Activated T-cell treated with anti-CD3 and anti-CD28 coated beads, Interleukin-2, amount 50 U/mL, for 72 hours (primary cell): ENCODE data around the gene TREML4. TPM values are rescaled to one million over a fixed set of nuclear protein-coding genes. Genes with fewer than 3 reads are reported as not detected.
"Not testable (repeated sequence)": the region's sequence is repeated elsewhere in the genome, so short reads cannot be mapped to it uniquely, and the experiment has no call there.

Experiments
- ATAC-seq, 2 donors: fragments of 150-1000 bp; cut with Tn5 transposase; replicated peaks in 1 of 2; 2 replicates each; pipeline ENCODE4 v1.10.0; 2021; ENCODE audit warnings: moderate library complexity in 2 of 2, mild to moderate bottlenecking in 1 of 2
- DNase-seq, 2 donors: peaks; one replicate each; pipeline ENCODE4 v3.0.0; 2021 to 2022; ENCODE audit warnings: mixed read lengths in 1 of 2
- H3K27ac Mint-ChIP-seq: one replicate; pipeline ENCODE4 v1.8.0; 2022; ENCODE audit warnings: mild to moderate bottlenecking, moderate library complexity, mixed read lengths
- H3K27me3 Mint-ChIP-seq: one replicate; pipeline ENCODE4 v1.8.0; 2022; ENCODE audit warnings: low read depth, mixed read lengths
- H3K36me3 Mint-ChIP-seq, 2 donors: one replicate each; pipeline ENCODE4 v1.8.0; 2022; ENCODE audit warnings: mixed read lengths in 2 of 2, mild to moderate bottlenecking in 1 of 2; ENCODE audit not compliant: insufficient read depth in 2 of 2
- H3K4me1 Mint-ChIP-seq: one replicate; pipeline ENCODE4 v1.8.0; 2022; ENCODE audit warnings: low read depth, mixed read lengths
- H3K4me3 Mint-ChIP-seq, 2 donors: one replicate each; pipeline ENCODE4 v1.8.0; 2022; ENCODE audit warnings: mild to moderate bottlenecking in 2 of 2, mixed read lengths in 2 of 2, moderate library complexity in 2 of 2
- H3K9me3 Mint-ChIP-seq, 2 donors: one replicate each; pipeline ENCODE4 v1.8.0; 2022; ENCODE audit warnings: mixed read lengths in 2 of 2
- total RNA-seq, 2 donors: library from RNA; stranded (reverse); gene quantifications; one replicate each; pipeline ENCODE4 v1.2.3, GENCODE V29; 2022

TREML4 gene
- total RNA-seq, 2 donors from 2014 or later: not detected

DNA sequence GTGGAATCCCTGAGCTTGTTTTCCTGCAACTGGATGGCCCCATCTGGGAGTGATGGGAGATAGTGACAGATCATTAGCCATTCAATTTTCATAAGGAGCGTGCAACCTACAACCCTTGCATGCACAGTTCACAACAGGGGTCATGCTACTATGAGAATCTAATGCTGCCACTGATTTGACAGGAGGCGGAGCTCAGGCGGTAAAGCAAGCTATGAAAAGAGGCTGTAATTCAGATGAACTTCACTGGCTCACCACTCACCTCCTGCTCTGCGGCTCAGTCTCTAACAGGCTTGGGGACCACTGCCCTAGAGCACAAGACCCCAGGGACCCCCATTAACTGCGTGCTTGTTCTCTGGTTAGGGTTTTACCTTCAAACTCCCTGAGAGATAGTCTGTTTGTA, 12.4 kb upstream of the TREML4 start:
- no peak for ATAC-seq
- DNase-seq: no peak
- Mint-ChIP-seq H3K36me3 (peaks cover 10 to 11% of the 10 kb centered on the region in 2 donors), H3K4me1 (no peaks in the 10 kb centered on the region), H3K27me3 (no peaks in the 10 kb centered on the region), H3K27ac (no peak overlapping the region), H3K4me3 (no peak overlapping the region), H3K9me3 (peaks cover 4 to 8% of the 10 kb centered on the region in 2 donors)

GRCh38 chr6:41216616-41217015, 11.5 kb upstream of the TREML4 start:
- no peak for DNase-seq
- Mint-ChIP-seq H3K27me3 (no peaks in the 10 kb centered on the region), H3K4me3 (no peak overlapping the region), H3K4me1 (no peaks in the 10 kb centered on the region), H3K36me3 (peaks cover 10 to 11% of the 10 kb centered on the region in 2 donors), H3K27ac (no peak overlapping the region), H3K9me3 (peaks cover 4 to 8% of the 10 kb centered on the region in 2 donors)
- no peak for ATAC-seq

DNA sequence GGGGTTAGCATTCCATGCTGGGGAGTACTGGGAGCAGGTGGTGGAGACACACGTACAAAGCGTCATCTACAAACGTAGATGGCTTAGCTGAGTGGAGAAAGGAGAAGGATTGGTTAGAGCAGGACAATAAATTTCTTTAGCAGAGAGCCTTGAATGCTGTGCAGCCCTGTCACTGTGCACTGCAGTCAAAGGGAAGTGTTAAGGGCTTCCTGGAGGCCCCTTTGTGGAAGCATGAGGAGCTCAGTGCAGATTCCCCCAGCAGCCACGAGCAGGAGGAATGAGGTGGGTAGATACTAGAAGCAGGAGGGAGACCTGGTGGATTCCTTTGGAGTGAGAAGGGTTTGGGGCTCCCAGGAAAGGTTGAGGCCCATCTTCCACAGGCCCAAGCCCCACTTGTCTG, 6.1 kb upstream of the TREML4 start:
- no peak for DNase-seq
- Mint-ChIP-seq H3K9me3 (no peaks in the 10 kb centered on the region), H3K27me3 (no peaks in the 10 kb centered on the region), H3K4me3 (no peak overlapping the region), H3K4me1 (peaks cover 7% of the 10 kb centered on the region), H3K36me3 (peaks cover 0 to 3% of the 10 kb centered on the region in 2 donors), H3K27ac (no peak overlapping the region)
- no peak for ATAC-seq

- Mint-ChIP-seq H3K4me1 (peaks cover 7% of the 10 kb centered on the region), H3K4me3 (no peak overlapping the region), H3K27me3 (no peaks in the 10 kb centered on the region), H3K27ac (no peak overlapping the region), H3K9me3 (no peaks in the 10 kb centered on the region), H3K36me3 (peaks cover 0 to 3% of the 10 kb centered on the region in 2 donors)
- ATAC-seq: peak in 1 of 2 donors; percentile 17
- no peak for DNase-seq
Measured at GRCh38 chr6:41222513-41222912, 5.6 kb upstream of the TREML4 start.

DNA sequence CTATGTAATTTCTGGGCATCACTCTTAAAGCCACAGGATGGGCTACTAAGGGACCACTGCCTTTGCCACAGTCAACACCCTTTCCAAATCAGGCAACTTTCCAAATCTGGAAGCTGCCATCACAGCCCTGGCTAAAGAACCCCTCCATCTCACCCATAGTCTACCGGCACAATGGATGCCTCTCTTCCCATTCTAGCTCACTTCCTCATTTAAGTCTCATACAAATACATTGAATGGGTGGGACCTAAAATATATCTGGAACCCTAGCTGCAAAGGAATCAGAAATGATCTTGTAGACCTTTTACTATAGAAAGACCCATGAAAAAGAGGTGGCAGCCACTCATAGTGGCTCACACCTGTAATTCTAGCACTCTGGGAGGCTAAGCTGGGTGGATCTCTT, 3.3 kb upstream of the TREML4 start:
- DNase-seq (no peak), ATAC-seq (no peak)
- H3K27ac Mint-ChIP-seq: no peak overlapping the region
- H3K36me3 Mint-ChIP-seq: peaks cover 0 to 3% of the 10 kb centered on the region in 2 donors
- no peaks in the 10 kb centered on the region for H3K27me3 Mint-ChIP-seq
- no peaks in the 10 kb centered on the region for H3K9me3 Mint-ChIP-seq
- peaks cover 7% of the 10 kb centered on the region for H3K4me1 Mint-ChIP-seq
- H3K4me3 Mint-ChIP-seq: no peak overlapping the region

DNA sequence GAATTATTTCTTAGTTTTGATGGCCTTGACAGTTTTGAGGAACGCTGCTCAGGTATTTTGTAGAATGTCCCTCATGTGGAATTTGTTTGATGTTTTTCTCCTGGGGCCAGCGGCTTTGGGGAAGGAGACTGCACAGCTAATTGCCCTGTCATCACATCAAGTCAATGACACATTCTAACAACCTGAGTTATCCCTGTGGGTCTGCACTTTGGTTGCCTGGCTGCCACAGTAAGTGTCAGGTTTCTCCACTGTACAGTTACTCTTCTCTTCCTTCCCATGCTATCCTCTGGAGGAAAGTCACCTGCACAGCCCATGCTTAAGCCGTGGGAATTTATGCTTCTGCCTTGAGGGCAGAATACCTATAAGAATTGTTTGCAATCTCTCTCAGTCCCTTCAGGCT, 1.4 kb upstream of the TREML4 start:
- Mint-ChIP-seq H3K36me3 (no peaks in the 10 kb centered on the region), H3K27me3 (no peaks in the 10 kb centered on the region), H3K4me3 (no peak overlapping the region), H3K4me1 (peaks cover 6% of the 10 kb centered on the region), H3K27ac (no peak overlapping the region), H3K9me3 (no peaks in the 10 kb centered on the region)
- DNase-seq (no peak), ATAC-seq (no peak)

GRCh38 chr6:41228616-41229015, 467 bp downstream of the TREML4 start:
- Mint-ChIP-seq H3K4me1 (no peaks in the 10 kb centered on the region), H3K4me3 (no peak overlapping the region), H3K27me3 (no peaks in the 10 kb centered on the region), H3K27ac (no peak overlapping the region), H3K36me3 (no peaks in the 10 kb centered on the region), H3K9me3 (no peaks in the 10 kb centered on the region)
- DNase-seq (no peak), ATAC-seq (no peak)

DNA sequence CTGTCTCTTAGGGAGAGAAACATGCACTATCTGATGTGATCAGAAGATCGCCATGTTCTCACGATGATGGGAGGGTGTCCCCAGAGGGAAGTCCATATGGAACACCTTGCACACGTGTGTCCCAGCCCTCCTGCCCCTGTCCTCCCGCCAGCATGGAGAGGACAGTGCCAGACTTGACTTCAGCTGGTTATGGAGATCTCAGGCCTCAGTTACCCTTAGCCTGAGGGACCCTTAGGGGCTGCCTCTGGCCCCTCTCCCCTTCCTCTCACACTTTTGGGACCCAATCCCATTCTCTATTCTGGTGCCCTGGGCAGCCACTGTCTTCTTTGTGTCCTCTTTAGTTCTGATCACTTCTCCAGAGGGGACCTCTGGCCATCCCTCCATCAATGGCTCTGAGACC, 1.6 kb downstream of the TREML4 start:
- H3K27ac Mint-ChIP-seq: no peak overlapping the region
- ATAC-seq (no peak), DNase-seq (no peak)
- H3K4me1 Mint-ChIP-seq: no peaks in the 10 kb centered on the region
- no peak overlapping the region for H3K4me3 Mint-ChIP-seq
- H3K27me3 Mint-ChIP-seq: no peaks in the 10 kb centered on the region
- no peaks in the 10 kb centered on the region for H3K9me3 Mint-ChIP-seq
- H3K36me3 Mint-ChIP-seq: no peaks in the 10 kb centered on the region

- Mint-ChIP-seq H3K9me3 (no peaks in the 10 kb centered on the region), H3K27ac (no peak overlapping the region), H3K4me3 (no peak overlapping the region), H3K4me1 (no peaks in the 10 kb centered on the region), H3K36me3 (no peaks in the 10 kb centered on the region), H3K27me3 (no peaks in the 10 kb centered on the region)
- no peak for ATAC-seq
- no peak for DNase-seq
Measured at GRCh38 chr6:41231246-41231645, 3.1 kb downstream of the TREML4 start.

DNA sequence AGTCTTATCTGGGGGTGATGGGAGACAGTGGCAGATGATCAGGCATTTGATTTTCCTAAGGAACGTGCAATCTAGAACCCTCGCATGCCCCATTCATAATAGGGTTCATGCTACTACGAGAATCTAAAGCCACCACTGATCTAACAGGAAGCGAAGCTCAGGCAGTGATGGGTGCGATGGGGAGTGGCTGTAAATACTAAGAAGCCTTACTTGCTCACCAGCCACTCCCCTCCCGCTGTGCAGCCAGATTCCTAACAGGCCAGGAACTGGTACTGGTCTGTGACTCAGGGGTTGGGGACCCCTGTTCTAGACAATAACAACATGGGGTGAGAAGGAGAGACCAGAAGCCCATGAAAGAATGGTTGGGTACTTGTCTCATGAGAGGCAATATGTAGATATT, 4.5 kb downstream of the TREML4 start:
- no peaks in the 10 kb centered on the region for H3K27me3 Mint-ChIP-seq

GRCh38 chr6:41236276-41236675, 8.1 kb downstream of the TREML4 start:
- H3K4me1 Mint-ChIP-seq: no peaks in the 10 kb centered on the region
- H3K4me3 Mint-ChIP-seq: no peak overlapping the region
- no peaks in the 10 kb centered on the region for H3K36me3 Mint-ChIP-seq
- peaks cover 7% of the 10 kb centered on the region for H3K27me3 Mint-ChIP-seq
- ATAC-seq (no peak), DNase-seq (no peak)
- no peak overlapping the region for H3K27ac Mint-ChIP-seq
- no peaks in the 10 kb centered on the region for H3K9me3 Mint-ChIP-seq

More for the DNA sequence above, 4.5 kb downstream of the TREML4 start:
- no peaks in the 10 kb centered on the region for H3K9me3 Mint-ChIP-seq
- H3K27ac Mint-ChIP-seq: no peak overlapping the region
- H3K4me1 Mint-ChIP-seq: no peaks in the 10 kb centered on the region
- DNase-seq: no peak
- no peak for ATAC-seq
- no peak overlapping the region for H3K4me3 Mint-ChIP-seq
- no peaks in the 10 kb centered on the region for H3K36me3 Mint-ChIP-seq

DNA sequence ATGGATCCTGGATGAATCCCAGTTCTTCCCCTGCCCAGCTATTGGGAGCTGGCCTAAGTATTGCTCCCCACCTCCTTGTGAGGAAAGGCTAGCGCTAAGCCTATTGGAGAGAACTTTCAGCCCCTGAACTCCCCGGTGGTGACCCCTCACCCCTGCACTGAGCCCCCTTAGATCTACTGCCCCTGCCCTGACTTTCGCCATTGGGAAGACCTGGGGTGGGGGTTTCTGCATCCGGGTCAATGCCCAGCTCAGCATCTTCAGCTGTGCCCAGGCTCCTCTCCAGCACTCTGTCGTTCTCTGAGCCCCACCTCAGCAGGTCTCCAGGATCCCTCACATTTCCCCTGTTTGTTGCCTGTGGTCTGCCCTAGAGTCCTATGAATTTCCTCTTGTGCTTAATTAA, 9.0 kb downstream of the TREML4 start:
- ATAC-seq (no peak), DNase-seq (no peak)
- Mint-ChIP-seq H3K27me3 (peaks cover 7% of the 10 kb centered on the region), H3K4me1 (no peaks in the 10 kb centered on the region), H3K36me3 (no peaks in the 10 kb centered on the region), H3K27ac (no peak overlapping the region), H3K4me3 (no peak overlapping the region), H3K9me3 (no peaks in the 10 kb centered on the region)

GRCh38 chr6:41239467-41240159, 11.5 kb downstream of the TREML4 start:
- DNase-seq (no peak), ATAC-seq (no peak)
- Mint-ChIP-seq H3K9me3 (no peaks in the 10 kb centered on the region), H3K27me3 (peaks cover 7% of the 10 kb centered on the region), H3K27ac (no peak overlapping the region), H3K36me3 (no peaks in the 10 kb centered on the region), H3K4me1 (peaks cover 6% of the 10 kb centered on the region), H3K4me3 (no peak overlapping the region)

- not testable (repeated sequence) for H3K27ac Mint-ChIP-seq, H3K27me3 Mint-ChIP-seq, H3K36me3 Mint-ChIP-seq, H3K9me3 Mint-ChIP-seq, DNase-seq, H3K4me3 Mint-ChIP-seq, ATAC-seq
- peaks cover 14% of the 10 kb centered on the region for H3K4me1 Mint-ChIP-seq
Measured at GRCh38 chr6:41246529-41246928, 18.4 kb downstream of the TREML4 start.
